GM19351 (cell line): ENCODE measurements around the gene SPACA7.

Experiments used
- ATAC-seq: cut with Tn5 transposase; IDR thresholded peaks from one replicate; pipeline ENCODE4 v1.9.1; 2021; ENCODE audit warnings: mild to moderate bottlenecking, moderate library complexity; ENCODE audit not compliant: unreplicated experiment

The SPACA7 gene

GRCh38 chr13:112446867-112447266, 70.7 kb downstream of the SPACA7 start:
- no peak for ATAC-seq

- ATAC-seq: no peak
Observed at GRCh38 chr13:112447306-112447705, 71.2 kb downstream of the SPACA7 start.

DNA sequence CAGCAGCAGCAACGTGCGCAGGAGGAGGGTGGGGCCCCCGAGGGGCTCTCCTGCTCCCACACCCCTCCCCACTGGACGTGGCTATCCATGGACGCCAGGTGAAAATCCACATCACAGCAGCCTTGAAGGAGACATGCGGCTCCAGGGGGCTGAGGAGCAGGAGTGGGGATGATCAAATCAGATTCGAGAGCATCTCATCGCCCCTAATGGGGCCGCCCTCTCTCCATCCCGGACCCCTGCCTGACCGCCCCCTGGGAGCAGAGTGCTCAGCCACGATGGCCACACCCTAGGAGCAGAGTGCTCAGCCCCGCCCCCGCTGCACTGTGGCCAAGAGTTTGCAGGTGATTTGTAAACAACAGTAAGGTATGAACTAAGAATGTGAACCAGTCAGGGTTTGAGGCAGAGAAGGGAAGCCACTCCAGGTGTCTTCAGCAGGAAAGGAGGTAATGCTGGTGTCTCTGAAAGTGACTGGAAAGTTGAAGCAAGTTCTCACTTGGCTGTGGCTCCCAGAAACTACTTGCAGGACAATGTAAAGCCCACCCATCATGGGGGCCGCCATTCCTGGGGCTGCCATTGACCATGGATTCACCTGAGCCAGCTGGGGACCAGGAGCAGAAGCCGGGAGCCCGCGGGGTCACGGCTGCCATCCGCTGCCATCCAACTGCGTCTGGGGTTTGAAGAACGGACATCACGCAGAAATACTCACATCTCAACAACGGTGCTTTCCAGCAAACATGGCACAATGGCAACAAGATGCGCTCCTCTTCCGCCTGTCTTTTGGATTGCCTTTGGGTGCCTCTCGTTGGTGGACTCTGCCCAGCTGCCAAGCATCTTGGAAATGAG, 71.8 kb downstream of the SPACA7 start:
- ATAC-seq: no peak

DNA sequence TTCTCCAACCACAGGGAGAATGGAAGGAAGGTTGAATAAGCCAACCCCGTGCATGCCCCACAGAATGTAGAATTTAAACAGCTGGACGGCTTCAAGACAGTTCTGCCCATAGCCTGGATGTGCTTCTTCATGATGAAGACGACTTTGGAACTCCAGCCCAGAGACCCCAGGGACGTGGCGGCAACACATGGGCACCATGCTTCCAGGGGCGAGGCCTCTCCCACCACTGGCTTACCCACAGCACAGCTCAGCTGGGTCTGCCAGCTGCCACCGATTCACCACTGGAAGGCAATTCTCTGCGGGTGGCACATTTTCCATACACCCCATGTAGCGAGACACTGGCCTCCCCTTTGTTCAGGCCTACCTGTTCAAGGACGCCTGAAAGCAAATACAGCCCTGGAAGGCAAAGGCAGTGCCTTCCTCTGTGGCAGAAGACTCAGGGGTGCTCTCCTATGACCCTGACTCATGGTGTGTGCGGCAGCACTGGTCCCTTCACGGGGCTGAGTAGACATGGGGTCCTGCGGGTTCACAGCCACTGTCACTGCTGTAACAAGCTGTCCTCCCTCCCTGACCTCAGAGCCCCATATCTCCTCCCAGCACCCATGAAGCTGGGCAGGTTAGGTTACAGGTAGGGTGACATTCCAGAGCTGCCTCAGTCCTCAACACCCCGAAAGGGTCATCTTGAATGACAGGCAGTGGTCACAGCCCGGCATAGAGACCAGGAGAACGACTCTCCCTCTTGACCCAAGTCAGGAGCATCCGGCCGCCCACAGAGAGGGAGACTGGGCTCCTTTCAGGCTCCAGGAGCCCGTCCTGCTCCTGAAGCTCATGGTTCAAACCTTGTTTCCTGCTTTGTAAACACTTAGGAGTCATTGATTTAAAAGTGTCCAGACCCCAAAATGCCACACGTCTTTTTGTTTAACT, 72.7 kb downstream of the SPACA7 start:
- ATAC-seq: no peak

GRCh38 chr13:112449545-112449930, 73.4 kb downstream of the SPACA7 start:
- ATAC-seq: no peak

- no peak for ATAC-seq
Observed at GRCh38 chr13:112450118-112450903, 74.2 kb downstream of the SPACA7 start.

DNA sequence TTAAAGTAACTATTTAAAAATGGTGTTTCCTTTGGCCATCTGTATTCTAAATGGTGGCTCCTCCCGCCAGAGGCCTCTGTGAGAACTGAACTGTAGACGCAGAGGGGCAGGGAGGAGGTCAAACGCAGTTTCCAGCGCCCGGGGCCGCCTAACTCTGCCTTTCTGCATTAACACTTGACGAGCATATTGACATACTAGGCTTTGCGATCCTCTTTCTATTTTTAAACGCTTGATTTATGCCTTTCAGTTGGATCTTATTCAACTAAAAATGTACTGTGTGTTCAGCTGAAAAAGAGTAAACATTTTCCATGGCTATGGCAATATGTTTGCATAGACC, 74.7 kb downstream of the SPACA7 start:
- ATAC-seq: no peak

DNA sequence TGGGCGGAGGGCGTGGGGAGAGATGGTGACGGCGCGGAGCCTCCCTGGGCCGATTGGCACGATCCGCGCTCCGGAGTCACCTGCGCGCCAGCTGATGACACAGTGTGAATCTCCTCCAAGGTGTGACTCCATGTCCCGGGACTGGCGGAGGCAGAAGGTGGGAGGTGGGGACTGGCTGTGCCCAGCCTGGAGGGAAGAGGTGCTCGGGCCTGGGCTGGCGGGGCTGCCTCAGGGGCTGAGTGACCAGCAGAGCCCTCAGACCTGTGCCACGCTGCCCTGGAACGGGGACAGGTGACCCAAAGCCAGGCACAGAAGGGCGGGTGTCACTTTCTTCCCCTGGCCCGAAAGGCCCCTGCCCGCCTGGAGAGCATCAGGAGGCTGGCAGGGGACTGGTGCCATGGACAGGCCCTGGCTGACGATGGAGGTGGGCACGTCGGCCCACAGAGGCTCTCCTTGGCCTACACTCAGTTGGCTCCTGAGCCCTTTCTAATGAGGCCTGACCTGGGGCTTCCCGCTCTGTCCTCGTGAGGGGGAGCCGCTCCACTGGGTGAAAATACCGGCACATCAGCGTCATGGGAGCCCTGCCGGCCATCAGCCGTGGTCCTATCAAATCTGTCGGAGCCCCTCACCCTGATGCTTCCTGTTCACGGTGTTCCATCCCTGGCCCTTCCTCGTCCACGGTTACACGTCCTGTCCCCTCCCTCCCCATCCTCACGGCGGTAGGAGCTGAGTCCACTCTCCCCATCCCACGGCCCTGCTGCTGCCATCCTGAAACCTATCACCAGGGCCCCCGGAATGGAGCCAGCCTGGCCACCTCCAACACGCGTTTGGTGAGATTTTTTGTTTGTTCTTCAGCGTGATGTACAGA, 75.6 kb downstream of the SPACA7 start:
- ATAC-seq: no peak

GRCh38 chr13:112452380-112453206, 76.4 kb downstream of the SPACA7 start:
- ATAC-seq: no peak

- ATAC-seq: no peak
Observed at GRCh38 chr13:112453207-112453829, 77.2 kb downstream of the SPACA7 start.

DNA sequence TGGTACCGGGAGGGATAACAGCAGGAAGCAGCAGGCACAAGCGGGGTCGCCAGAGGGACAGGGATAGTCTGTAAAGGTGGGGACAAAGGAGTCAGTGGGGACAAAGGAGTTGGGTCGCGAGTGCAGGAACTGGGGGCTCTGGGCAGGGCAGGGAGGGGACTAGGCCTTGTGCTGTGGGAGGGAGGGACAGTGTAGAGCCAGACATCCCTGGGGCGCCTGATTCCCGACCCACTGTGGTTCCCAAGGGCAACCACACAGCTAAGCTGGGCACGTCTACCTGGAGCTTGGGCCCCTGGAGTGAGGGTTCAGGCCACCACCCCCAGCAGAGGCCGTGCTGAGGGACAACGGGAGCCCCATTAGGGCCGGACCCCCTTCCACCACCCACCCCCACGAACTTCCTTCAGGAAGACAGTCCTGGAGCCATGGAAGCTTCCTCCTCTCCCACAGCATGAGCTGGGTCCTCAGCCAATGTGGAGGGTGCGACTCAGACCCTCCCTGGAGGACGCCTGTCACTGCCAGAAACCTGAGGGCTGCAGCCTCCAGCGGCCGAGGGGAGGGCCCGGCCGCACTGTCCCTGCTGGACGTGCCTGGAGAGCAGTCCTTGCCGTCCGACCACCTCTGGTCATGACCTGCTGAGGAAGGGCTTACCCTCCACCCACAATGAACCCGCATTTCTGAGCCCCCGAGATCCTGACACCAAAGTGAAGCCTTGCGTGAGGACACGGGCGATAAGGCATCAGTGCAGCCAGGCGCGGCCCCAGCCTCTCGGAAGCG, 77.9 kb downstream of the SPACA7 start:
- no peak for ATAC-seq

DNA sequence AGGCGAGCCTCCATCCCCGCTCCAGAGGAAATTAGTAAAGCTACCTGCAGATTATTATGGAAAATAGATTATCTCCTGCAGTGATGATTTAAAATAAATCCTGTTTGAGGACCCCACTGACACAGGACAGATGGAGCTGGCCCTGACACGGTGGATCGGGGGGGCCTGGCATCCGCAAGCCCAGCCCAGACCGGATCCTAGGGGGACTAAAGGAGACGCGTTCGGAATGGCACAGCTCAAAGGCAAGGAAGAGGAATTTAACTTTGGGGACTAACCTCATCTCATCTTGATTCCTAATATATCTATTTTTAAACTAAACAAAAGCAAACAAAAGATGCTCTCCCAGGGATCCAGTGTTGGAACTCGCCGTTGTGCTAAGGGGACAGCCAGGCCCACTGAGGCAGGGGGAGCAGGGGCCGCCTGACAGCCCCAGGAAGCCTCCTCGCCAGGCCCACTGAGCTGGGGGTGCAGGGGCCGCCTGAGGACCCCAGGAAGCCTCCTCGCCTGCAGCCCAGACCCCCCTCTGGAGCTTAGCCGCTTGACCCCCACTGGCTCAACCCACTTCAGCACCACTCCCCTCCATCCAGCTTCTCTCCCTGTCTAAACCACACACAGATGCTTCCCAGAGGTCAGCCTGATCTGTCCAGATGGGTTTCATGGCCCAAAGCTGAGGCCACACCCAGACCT, 78.6 kb downstream of the SPACA7 start:
- ATAC-seq: no peak

- ATAC-seq: no peak
Observed at GRCh38 chr13:112455476-112456059, 79.4 kb downstream of the SPACA7 start.

- no peak for ATAC-seq
Observed at GRCh38 chr13:112456138-112457056, 80.2 kb downstream of the SPACA7 start.

GRCh38 chr13:112457081-112457480, 80.9 kb downstream of the SPACA7 start:
- no peak for ATAC-seq

GRCh38 chr13:112457485-112457884, 81.3 kb downstream of the SPACA7 start:
- no peak for ATAC-seq
